Aorta (tissue), 5 donors: ENCODE measurements around the gene GNB1. TPM values are rescaled to one million over a fixed set of nuclear protein-coding genes. Genes with fewer than 3 reads are reported as not detected.

ENCODE experiments used
- ATAC-seq: fragments of 200-7000 bp; cut with Tn5 transposase; one replicate; pipeline ENCODE4 v1.9.1; 2022; ENCODE audit warnings: moderate library complexity; ENCODE audit not compliant: low FRiP score
- DNase-seq, 2 donors: peaks; one replicate each; pipeline ENCODE4 v3.0.0-alpha.2; 2020
- H3K27ac ChIP-seq, 2 donors: one replicate each; pipeline ENCODE4 v1.5.1; 2013; ENCODE audit warnings: low read length in 2 of 2, mild to moderate bottlenecking in 2 of 2, moderate library complexity in 2 of 2, control low read depth in 1 of 2, inconsistent platforms in 1 of 2, low read depth in 1 of 2
- H3K27me3 ChIP-seq, 2 donors: one replicate each; pipeline ENCODE4 v1.6.1; 2013; ENCODE audit warnings: control low read depth in 1 of 2, low read length in 1 of 2, mild to moderate bottlenecking in 1 of 2, moderate library complexity in 1 of 2; ENCODE audit not compliant: insufficient read depth in 2 of 2, control insufficient read depth in 1 of 2
- H3K36me3 ChIP-seq, 2 donors: one replicate each; pipeline ENCODE4 v1.6.1; 2013; ENCODE audit warnings: control low read depth in 1 of 2, low read length in 1 of 2, mild to moderate bottlenecking in 1 of 2; ENCODE audit not compliant: insufficient read depth in 2 of 2, control insufficient read depth in 1 of 2
- H3K4me1 ChIP-seq, 2 donors: one replicate each; pipeline ENCODE4 v1.6.1; 2013; ENCODE audit warnings: low read length in 2 of 2, control low read depth in 1 of 2, mild to moderate bottlenecking in 1 of 2, moderate library complexity in 1 of 2; ENCODE audit not compliant: insufficient read depth in 2 of 2, control insufficient read depth in 1 of 2
- H3K4me3 ChIP-seq, 2 donors: one replicate each; pipeline ENCODE4 v1.5.1; 2013; ENCODE audit warnings: low read length in 2 of 2, control low read depth in 1 of 2, mild to moderate bottlenecking in 1 of 2
- H3K9me3 ChIP-seq: one replicate; pipeline ENCODE4 v1.6.1; 2013; ENCODE audit warnings: mild to moderate bottlenecking, low read length; ENCODE audit not compliant: control insufficient read depth
- WGBS, 2 donors: extraction: QIAGEN DNeasy Blood & Tissue Kit; methylation state at CpG; one replicate each; pipeline ENCODE4 v1.1.7; 2013; 5-methylcytosine and 5-hydroxymethylcytosine counted together
- intact Hi-C, 2 donors: fragments of 100-400 bp; cut with DNase I; formaldehyde crosslinking; loops; one replicate each; pipeline versions ENCODE4 v1.14.2 to v1.15.0; 2022
- polyA plus RNA-seq, 2 donors: library from polyadenylated mRNA; stranded (reverse); fragments of 200-250 nt; gene quantifications; one replicate each; pipeline ENCODE4 v1.2.3, GENCODE V29; 2013
- total RNA-seq, 2 donors: library from RNA; stranded (reverse); fragmentation: NEBNext Ultra II Directional; extraction: Animal tissue kit (Norgen Biotek cat#: 25700); gene quantifications; one replicate each; pipeline ENCODE4 v1.2.1, GENCODE V29; 2021
- donor health status: healthy with polysubstance abuse.
- donor health status: Bipolar disorder and iron deficiency.
- donor health status: DM: no; HTN: no; CAD: no.
- donor health status: DM: no; HTN: no; CAD: no.
- donor health status: DM: yes; HTN: yes; CAD: no.

GNB1 gene
- total and polyA plus RNA-seq, 4 donors, result 142 to 312 (median 248) TPM

DNA sequence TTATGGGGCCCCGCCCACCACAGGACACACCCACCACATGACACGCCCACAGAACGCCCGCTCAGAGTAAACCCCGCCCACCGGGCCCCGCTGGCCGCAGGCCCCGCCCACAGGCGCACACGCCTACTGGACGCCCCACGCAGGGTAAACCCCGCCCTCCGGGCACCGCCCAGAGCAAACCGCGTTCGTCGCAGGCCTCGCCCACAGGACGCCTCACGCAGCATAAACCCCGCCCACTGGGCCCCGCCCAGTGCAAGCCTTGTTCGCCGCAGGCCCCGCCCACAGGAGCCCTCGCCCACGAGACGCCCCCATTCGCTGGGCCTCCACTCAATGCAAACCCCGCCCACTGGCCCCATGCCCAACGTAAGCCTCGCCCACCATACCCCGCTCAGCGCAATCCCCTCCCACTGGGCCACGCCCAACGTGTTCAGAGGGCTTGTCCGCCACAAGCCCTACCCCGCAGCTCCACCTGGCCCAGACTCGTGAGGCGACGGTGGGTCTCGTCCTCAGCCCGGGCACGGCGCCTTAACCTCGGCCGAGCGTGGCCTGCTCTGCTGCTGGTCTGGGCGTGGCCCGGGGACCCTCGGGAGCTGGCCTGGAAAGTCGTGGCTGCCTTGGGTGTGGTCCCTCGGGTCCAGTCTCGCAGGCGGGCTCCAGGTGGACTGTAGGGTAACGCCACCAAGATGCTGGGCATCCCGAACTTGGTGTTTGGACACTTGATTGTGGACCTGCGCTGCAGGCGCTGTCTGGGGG, 28.6 kb upstream of the GNB1 start:
- WGBS, 2 donors, result 19 to 27% methylated on average over 39 to 62 of the region's 62 CpGs
- no peak overlapping the region for H3K4me3 ChIP-seq
- no peaks in the 10 kb centered on the region for H3K4me1 ChIP-seq
- peak; percentile 99 for DNase-seq
- H3K27ac ChIP-seq, result no peak overlapping the region
- no peaks in the 10 kb centered on the region for H3K36me3 ChIP-seq
- H3K27me3 ChIP-seq, result no peaks in the 10 kb centered on the region
- intact Hi-C loops, result no loop called here
- peak; percentile 95 for ATAC-seq
- H3K9me3 ChIP-seq, result no peaks in the 10 kb centered on the region

DNA sequence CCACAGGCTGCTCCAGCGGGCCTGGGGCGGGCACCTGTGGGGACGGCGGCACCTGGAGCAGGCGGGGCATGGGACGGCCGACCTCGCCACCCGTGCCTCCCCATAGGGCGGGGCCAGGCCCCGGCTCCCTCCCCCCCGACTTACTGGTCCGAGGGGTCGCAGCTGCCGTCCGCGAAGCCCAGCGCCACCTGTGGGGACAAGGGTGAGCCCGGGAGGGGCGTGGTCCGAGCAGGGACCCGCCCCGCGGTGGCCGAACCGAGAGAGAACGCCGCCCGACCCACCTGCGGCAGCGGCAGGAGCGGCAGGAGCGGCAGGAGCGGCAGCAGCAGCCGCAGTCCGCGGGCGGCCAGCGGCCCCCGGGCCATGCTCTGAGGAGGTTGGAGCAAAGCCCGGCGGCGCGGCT, 28.0 kb upstream of the GNB1 start, which contains the start of gene TMEM52:
Gene TMEM52 (minus strand): TSS at position 379 of the 403 bp plus-strand sequence. CDS start 14 bp downstream, at position 365.
- Histone ChIP-seq H3K36me3 (no peaks in the 10 kb centered on the region), H3K27me3 (no peaks in the 10 kb centered on the region), H3K27ac (no peak within 1 kb of the TSS), H3K4me1 (no peaks in the 10 kb centered on the region), H3K9me3 (no peaks in the 10 kb centered on the region), H3K4me3 (no peak within 1 kb of the TSS)
- WGBS, 2 donors, result 1 to 2% methylated on average over 21 to 44 of the region's 44 CpGs
- no peak for ATAC-seq
- intact Hi-C loops, result no loop called here
- no peak for DNase-seq

- 54 to 56% methylated on average over 44 to 46 of the region's 46 CpGs for WGBS, 2 donors
- H3K36me3 ChIP-seq, result no peaks in the 10 kb centered on the region
- DNase-seq (peak; percentile 61 to 74), ATAC-seq (no peak)
- no peak overlapping the region for H3K4me3 ChIP-seq
- no peaks in the 10 kb centered on the region for H3K27me3 ChIP-seq
- H3K9me3 ChIP-seq, result no peaks in the 10 kb centered on the region
- no peak overlapping the region for H3K27ac ChIP-seq
- H3K4me1 ChIP-seq, result no peaks in the 10 kb centered on the region
- intact Hi-C loops, result no loop called here
Measured at GRCh38 chr1:1917995-1918900, 27.4 kb upstream of the GNB1 start.

- no peaks in the 10 kb centered on the region for H3K36me3 ChIP-seq
- H3K4me3 ChIP-seq, result no peak overlapping the region
- H3K4me1 ChIP-seq, result no peaks in the 10 kb centered on the region
- DNase-seq (peak in 1 of 2 donors; percentile 44), ATAC-seq (no peak)
- no peaks in the 10 kb centered on the region for H3K9me3 ChIP-seq
- intact Hi-C loops, result no loop called here
- no peak overlapping the region for H3K27ac ChIP-seq
- no peaks in the 10 kb centered on the region for H3K27me3 ChIP-seq
- WGBS, 2 donors, result 94 to 97% methylated on average over 14 of the region's 14 CpGs
Measured at GRCh38 chr1:1917304-1917976, 26.6 kb upstream of the GNB1 start.

GRCh38 chr1:1916851-1917251, 26.0 kb upstream of the GNB1 start:
- Histone ChIP-seq H3K4me1 (no peaks in the 10 kb centered on the region), H3K4me3 (no peak overlapping the region), H3K9me3 (no peaks in the 10 kb centered on the region), H3K36me3 (no peaks in the 10 kb centered on the region), H3K27me3 (no peaks in the 10 kb centered on the region), H3K27ac (no peak overlapping the region)
- intact Hi-C loops, result no loop called here
- WGBS, 2 donors, result 84 to 89% methylated on average over 19 of the region's 19 CpGs
- DNase-seq (peak; percentile 41 to 71), ATAC-seq (no peak)

- WGBS, 2 donors, result 92 to 93% methylated on average over 23 of the region's 23 CpGs
Measured at GRCh38 chr1:1915911-1916840, 25.3 kb upstream of the GNB1 start.

GRCh38 chr1:1914971-1915692, 24.2 kb upstream of the GNB1 start, which contains the start of gene CALML6:
CALML6 (plus strand) TSS chr1:1915260; CDS start chr1:1915281, 21 bp downstream.
- Histone ChIP-seq H3K9me3 (no peaks in the 10 kb centered on the region), H3K4me3 (no peak within 1 kb of the TSS), H3K27me3 (no peaks in the 10 kb centered on the region), H3K27ac (no peak within 1 kb of the TSS), H3K4me1 (no peaks in the 10 kb centered on the region), H3K36me3 (no peaks in the 10 kb centered on the region)
- DNase-seq (peak; percentile 56 to 75), ATAC-seq (no peak)
- intact Hi-C loops, result no loop called here
- WGBS, 2 donors, result 70 to 79% methylated on average over 12 to 15 of the region's 15 CpGs

More at GRCh38 chr1:1915911-1916840, 25.3 kb upstream of the GNB1 start:
- Histone ChIP-seq H3K27me3 (no peaks in the 10 kb centered on the region), H3K27ac (no peak overlapping the region), H3K4me3 (no peak overlapping the region), H3K36me3 (no peaks in the 10 kb centered on the region), H3K4me1 (no peaks in the 10 kb centered on the region), H3K9me3 (no peaks in the 10 kb centered on the region)
- DNase-seq, result peak; percentile 49 to 71
- intact Hi-C loops, result no loop called here
- ATAC-seq, result no peak
